Uterus (tissue), 4 donors: ENCODE results near the gene FETUB. TPM values are rescaled to one million over a fixed set of nuclear protein-coding genes. Genes with fewer than 3 reads are reported as not detected.

Experiments used
- DNase-seq, 2 donors: peaks; one replicate each; pipeline ENCODE4 v3.0.0-alpha.2; 2019 to 2020
- H3K27ac ChIP-seq, 2 donors: fragments of 200-600 bp; sonication (generic); 1 replicate in 1 of 2; 2 replicates in 1 of 2; pipeline ENCODE4 v1.5.1; 2016 to 2018
- H3K27me3 ChIP-seq, 2 donors: fragments of 200-600 bp; sonication (generic); one replicate each; pipeline ENCODE4 v1.5.1; 2018 to 2019; ENCODE audit warnings: control low read depth in 1 of 2
- H3K36me3 ChIP-seq, 2 donors: fragments of 200-600 bp; sonication (generic); one replicate each; pipeline ENCODE4 v1.5.1; 2019; ENCODE audit warnings: control low read depth in 1 of 2
- H3K4me1 ChIP-seq, 2 donors: fragments of 200-600 bp; sonication (generic); one replicate each; pipeline ENCODE4 v1.5.1; 2018 to 2019; ENCODE audit warnings: control low read depth in 1 of 2
- H3K4me3 ChIP-seq, 2 donors: fragments of 200-600 bp; sonication (generic); 1 replicate in 1 of 2; 2 replicates in 1 of 2; pipeline ENCODE4 v1.5.1; 2018 to 2019; ENCODE audit warnings: mild to moderate bottlenecking in 1 of 2
- H3K9me3 ChIP-seq, 2 donors: fragments of 200-600 bp; sonication (generic); one replicate each; pipeline ENCODE4 v1.5.1; 2019; ENCODE audit warnings: control low read depth in 1 of 2
- CTCF ChIP-seq, 4 experiments: fragments of 200-600 bp in 2 of 4; fragments of 450-650 bp in 2 of 4; sonication (generic) in 2 of 4; IDR thresholded peaks; one replicate each; pipeline ENCODE4 v1.5.1; 2016 to 2019; ENCODE audit warnings: antibody characterized with exemption in 4 of 4, mild to moderate bottlenecking in 2 of 4, moderate library complexity in 1 of 4
- POLR2A ChIP-seq, 2 donors: fragments of 450-650 bp; IDR thresholded peaks; one replicate each; pipeline ENCODE4 v1.6.1; 2016; ENCODE audit warnings: antibody characterized with exemption in 2 of 2, mild to moderate bottlenecking in 1 of 2, moderate library complexity in 1 of 2
- intact Hi-C: fragments of 100-400 bp; cut with DNase I; formaldehyde crosslinking; loops from one replicate; pipeline ENCODE4 v1.15.1; 2023; ENCODE audit warnings: low total_unique reads
- total RNA-seq, 4 donors: library from RNA; depleted of rRNA in 3 of 4; stranded (reverse); fragments of >200 nt in 3 of 4; gene quantifications; one replicate each; pipeline versions ENCODE4 v1.1.0 to v1.2.4, GENCODE V29; 2014 to 2023
- donor health status: DM: yes; HTN: yes; CAD: no.

The FETUB gene
- total RNA-seq, 4 donors from 2014 or later = not detected

DNA sequence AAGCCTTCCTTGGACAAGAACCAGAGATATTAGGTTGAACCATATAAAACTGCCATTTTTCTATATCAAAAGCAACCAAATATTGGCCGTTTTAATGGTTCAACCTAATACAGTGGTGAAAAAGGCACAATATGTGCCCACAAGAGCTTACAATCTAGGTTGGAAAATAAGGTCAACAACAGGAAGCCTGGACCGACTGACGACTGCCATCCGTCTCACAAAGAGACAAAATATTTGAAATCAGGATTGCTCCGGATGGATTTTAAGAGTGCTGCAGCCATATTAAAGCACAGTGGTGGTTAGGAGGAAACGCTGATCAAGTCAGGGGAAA, 26.0 kb upstream of the FETUB start:
- Histone ChIP-seq H3K27me3 (no peaks in the 10 kb centered on the region), H3K27ac (no peak overlapping the region), H3K4me3 (no peak overlapping the region), H3K4me1 (no peaks in the 10 kb centered on the region), H3K9me3 (no peaks in the 10 kb centered on the region), H3K36me3 (no peaks in the 10 kb centered on the region)
- DNase-seq = no peak
- TF ChIP-seq CTCF (IDR thresholded peaks at IDR 0.05) (no peak), POLR2A (IDR thresholded peaks at IDR 0.05) (no peak)
- intact Hi-C loops = no loop called here

- Histone ChIP-seq H3K4me1 (no peaks in the 10 kb centered on the region), H3K4me3 (no peak overlapping the region), H3K27me3 (no peaks in the 10 kb centered on the region), H3K27ac (no peak overlapping the region), H3K36me3 (no peaks in the 10 kb centered on the region), H3K9me3 (no peaks in the 10 kb centered on the region)
- intact Hi-C loops = no loop called here
- DNase-seq = peak; percentile 59 to 66
- TF ChIP-seq POLR2A (IDR thresholded peaks at IDR 0.05) (no peak), CTCF (IDR thresholded peaks at IDR 0.05) (peak; percentile 80 to 96 (median 88))
Observed at GRCh38 chr3:186614597-186615483, 25.4 kb upstream of the FETUB start.

- no peaks in the 10 kb centered on the region for H3K27me3 ChIP-seq
Observed at GRCh38 chr3:186616299-186616617, 23.9 kb upstream of the FETUB start.

DNA sequence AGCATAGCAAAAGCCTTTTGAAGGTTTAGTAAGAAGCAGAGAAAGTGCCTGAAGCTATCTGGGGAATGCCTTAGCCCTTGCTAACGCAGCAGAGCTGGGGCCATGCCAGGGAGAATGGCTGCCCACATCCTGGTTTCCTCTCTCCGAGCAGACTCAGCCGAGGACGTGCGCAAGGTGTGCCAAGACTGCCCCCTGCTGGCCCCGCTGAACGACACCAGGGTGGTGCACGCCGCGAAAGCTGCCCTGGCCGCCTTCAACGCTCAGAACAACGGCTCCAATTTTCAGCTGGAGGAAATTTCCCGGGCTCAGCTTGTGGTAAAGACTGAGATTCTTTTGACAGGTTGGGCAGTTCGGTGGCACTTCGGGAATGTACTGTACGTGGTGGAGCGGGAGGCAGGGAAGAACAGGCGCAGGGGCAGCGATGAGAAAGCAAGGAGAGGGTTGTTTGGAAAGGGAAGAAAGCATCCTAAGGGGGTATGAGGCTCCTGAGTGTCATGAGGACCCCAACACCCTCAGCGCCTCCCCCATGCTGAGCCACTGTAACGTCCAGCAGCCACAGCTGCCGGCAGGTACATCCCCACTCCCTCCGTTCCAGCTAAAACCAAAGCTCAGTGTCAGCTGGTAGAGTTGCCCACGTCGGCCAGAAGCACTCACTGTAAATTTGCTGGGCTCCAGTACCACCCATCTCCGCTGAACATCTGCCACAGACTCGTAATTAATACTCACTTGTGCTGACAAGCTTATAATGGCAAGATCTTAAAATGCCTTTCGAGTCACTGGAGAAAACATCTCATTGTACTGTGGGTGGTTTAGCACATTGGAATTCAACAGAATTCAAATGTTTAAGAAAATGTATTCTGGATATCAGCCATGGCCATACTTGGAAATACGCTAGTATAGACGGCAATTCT, 22.9 kb upstream of the FETUB start:
- TF ChIP-seq POLR2A (IDR thresholded peaks at IDR 0.05) (no peak), CTCF (IDR thresholded peaks at IDR 0.05) (peak; percentile 66 to 69 (median 68))
- no peaks in the 10 kb centered on the region for H3K36me3 ChIP-seq
- no peaks in the 10 kb centered on the region for H3K27me3 ChIP-seq
- no peak overlapping the region for H3K27ac ChIP-seq
- intact Hi-C loops = no loop called here
- H3K9me3 ChIP-seq = no peaks in the 10 kb centered on the region
- peak; percentile 67 to 70 for DNase-seq
- H3K4me1 ChIP-seq = no peaks in the 10 kb centered on the region
- H3K4me3 ChIP-seq = no peak overlapping the region

More at GRCh38 chr3:186616299-186616617, 23.9 kb upstream of the FETUB start:
- Histone ChIP-seq H3K4me1 (no peaks in the 10 kb centered on the region), H3K27ac (no peak overlapping the region), H3K9me3 (no peaks in the 10 kb centered on the region), H3K4me3 (no peak overlapping the region), H3K36me3 (no peaks in the 10 kb centered on the region)
- no peak for TF ChIP-seq POLR2A (IDR thresholded peaks at IDR 0.05)
- no peak for TF ChIP-seq CTCF (IDR thresholded peaks at IDR 0.05)
- intact Hi-C loops = no loop called here
- DNase-seq = no peak
